Measurements from ENCODE around the gene AUTS2. TPM values are rescaled to one million over a fixed set of nuclear protein-coding genes. Genes with fewer than 3 reads are reported as not detected.

AUTS2 gene
- total and polyA plus RNA-seq, 2 of the 8 experiments (the other 6 are each of a cell fraction or from before 2014, with no cell fraction given) = 25.9 to 101 TPM

DNA sequence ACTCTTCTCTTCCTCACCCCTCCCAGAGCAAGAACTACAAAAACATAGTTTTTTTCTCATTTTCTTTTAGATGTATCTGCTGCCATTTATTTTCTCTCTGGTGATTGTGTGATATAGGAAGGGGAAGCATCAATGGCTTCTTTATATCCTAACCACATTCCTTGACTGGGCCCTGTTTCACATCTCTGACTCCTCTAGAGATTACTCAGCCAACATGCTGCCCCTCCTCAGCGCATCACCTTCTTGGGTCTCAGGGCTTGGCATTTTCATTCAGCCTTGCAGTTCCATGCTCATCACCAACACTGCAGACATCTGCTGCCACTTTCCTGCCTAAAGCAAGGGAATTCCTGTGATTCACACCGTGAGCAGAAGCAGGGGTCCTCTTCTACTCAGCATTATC is 705.5 kb downstream of the AUTS2 start:
- no peaks in the 10 kb centered on the region for H3K79me2 ChIP-seq (ENCODE audit: control insufficient read depth in 1 of 2, insufficient read depth in 2 of 2, low read length in 2 of 2)
- no peak overlapping the region for H3K56ac ChIP-seq (replicated peaks; ENCODE audit: insufficient read length, low read depth, low read length)
- H3K4me2 ChIP-seq (ENCODE audit: insufficient read depth in 1 of 2, low read depth in 2 of 2, low read length in 2 of 2) = no peak overlapping the region
- no peak overlapping the region for H2BK120ac ChIP-seq (replicated peaks; ENCODE audit: low read depth, low read length)
- POLR2A ChIA-PET (ENCODE audit: partially characterized antibody) = no interaction called here
- H3K4ac ChIP-seq (replicated peaks; ENCODE audit: insufficient read length, low read depth, low read length) = no peak overlapping the region
- no peak overlapping the region for H4K91ac ChIP-seq (replicated peaks; ENCODE audit: insufficient read length, low read length)
- DNase-seq (ENCODE audit: low read depth in 1 of 2, low spot score in 2 of 2) = no peak
- no peak overlapping the region for H2AK5ac ChIP-seq (ENCODE audit: low read depth, low read length)
- no peak overlapping the region for H3K23ac ChIP-seq (ENCODE audit: insufficient read length)
- H2AFZ ChIP-seq (ENCODE audit: low read length) = no peak overlapping the region
- TF ChIP-seq SP2 (IDR thresholded peaks at IDR 0.05; ENCODE audit: low read length) (no peak), EGR1 (IDR thresholded peaks at IDR 0.05; ENCODE audit: borderline replicate concordance, low read depth, low read length) (no peak)
- no peak overlapping the region for H3K9ac ChIP-seq (replicated peaks in 1 of 4; ENCODE audit: extremely low read depth in 1 of 4, low read depth in 3 of 4, low read length in 3 of 4)
- no peak overlapping the region for H4K5ac ChIP-seq (ENCODE audit: insufficient read length, low read depth, low read length)
- H3K4me3 ChIP-seq (ENCODE audit: extremely low read depth in 1 of 4, insufficient read depth in 2 of 4, low read depth in 3 of 4, low read length in 4 of 4) = no peak overlapping the region
- H3K79me1 ChIP-seq (ENCODE audit: low read depth, low read length) = no peaks in the 10 kb centered on the region
- H2BK5ac ChIP-seq (ENCODE audit: low read depth, low read length) = no peak overlapping the region
- H3K27me3 ChIP-seq (replicated peaks in 1 of 4; ENCODE audit: control insufficient read depth in 3 of 4, extremely low read depth in 1 of 4, insufficient read depth in 3 of 4, low read length in 3 of 4) = no peaks in the 10 kb centered on the region
- H2BK20ac ChIP-seq (ENCODE audit: low read length) = no peak overlapping the region
- H4K20me1 ChIP-seq (replicated peaks in 1 of 2; ENCODE audit: control insufficient read depth in 1 of 2, insufficient read depth in 2 of 2, low read length in 2 of 2) = no peaks in the 10 kb centered on the region
- no peak overlapping the region for H2BK12ac ChIP-seq (ENCODE audit: low read depth, low read length)
- H3K9me3 ChIP-seq (ENCODE audit: insufficient read depth in 2 of 2, low read depth in 1 of 2, low read length in 1 of 2) = no peaks in the 10 kb centered on the region
- H3K14ac ChIP-seq (ENCODE audit: insufficient read length) = no peak overlapping the region
- no peaks in the 10 kb centered on the region for H3K23me2 ChIP-seq (ENCODE audit: low read depth, low read length)
- no peak overlapping the region for H3K18ac ChIP-seq (ENCODE audit: extremely low read depth, low read length)
- WGBS, 2 experiments (ENCODE audit: extremely low coverage in 1 of 2, insufficient coverage in 1 of 2, insufficient read length in 1 of 2, insufficient replicate concordance in 2 of 2, low coverage in 1 of 2, low lambda C conversion rate in 2 of 2, missing lambda C conversion rate in 1 of 2) = 81% methylated on average over 2 of the region's 2 CpGs; no CpG with 5 or more reads in 1 of the 2 experiments
- FAIRE-seq = no peak
- CTCF ChIA-PET (ENCODE audit: partially characterized antibody) = no interaction called here
- no peak overlapping the region for H3K27ac ChIP-seq (ENCODE audit: low read depth, low read length)
- no peak overlapping the region for H2BK15ac ChIP-seq (ENCODE audit: low read length)
- H4K8ac ChIP-seq (ENCODE audit: extremely low read depth, insufficient read depth, low read length) = no peak overlapping the region
- no peaks in the 10 kb centered on the region for H3K36me3 ChIP-seq (ENCODE audit: control insufficient read depth in 2 of 4, insufficient read depth in 4 of 4, low read length in 3 of 4)
- H3K4me1 ChIP-seq (replicated peaks in 1 of 4; ENCODE audit: control insufficient read depth in 3 of 4, insufficient read depth in 4 of 4, low read length in 3 of 4) = no peaks in the 10 kb centered on the region
